Neutrophil (primary cell): ENCODE measurements around the gene CRTC1.

ENCODE experiments used
- H3K27ac ChIP-seq: fragments of 200-600 bp; sonication (generic); 2 replicates; pipeline ENCODE4 v1.5.1; 2016; ENCODE audit warnings: mild to moderate bottlenecking, moderate library complexity
- H3K27me3 ChIP-seq: fragments of 200-600 bp; sonication (generic); 2 replicates; pipeline ENCODE4 v1.6.0; 2016; ENCODE audit warnings: mild to moderate bottlenecking
- H3K36me3 ChIP-seq: fragments of 200-600 bp; sonication (generic); 2 replicates; pipeline ENCODE4 v1.5.1; 2017
- H3K4me1 ChIP-seq, 2 experiments: fragments of 200-600 bp in 1 of 2; sonication (generic) in 1 of 2; 1 replicate in 1 of 2; 2 replicates in 1 of 2; pipeline versions ENCODE4 v1.5.1 to v1.6.1; 2013 to 2016; ENCODE audit warnings: low read depth in 1 of 2, low read length in 1 of 2, mild to moderate bottlenecking in 1 of 2, moderate library complexity in 1 of 2; ENCODE audit not compliant: control insufficient read depth in 1 of 2, insufficient read depth in 1 of 2
- H3K4me3 ChIP-seq, 2 experiments: fragments of 200-600 bp in 1 of 2; sonication (generic) in 1 of 2; 1 replicate in 1 of 2; 2 replicates in 1 of 2; pipeline ENCODE4 v1.5.1; 2013 to 2016; ENCODE audit warnings: low read depth in 1 of 2, low read length in 1 of 2, mild to moderate bottlenecking in 1 of 2, moderate library complexity in 1 of 2
- H3K9me3 ChIP-seq: fragments of 200-600 bp; sonication (generic); 2 replicates; pipeline ENCODE4 v1.5.1; 2016
- TF ChIP-seq, protein P1 (sequence below): fragments of 200-600 bp; sonication (generic); IDR thresholded peaks from 2 replicates; pipeline ENCODE4 v1.5.1; 2016; ENCODE audit warnings: antibody characterized with exemption

Gene CRTC1

DNA sequence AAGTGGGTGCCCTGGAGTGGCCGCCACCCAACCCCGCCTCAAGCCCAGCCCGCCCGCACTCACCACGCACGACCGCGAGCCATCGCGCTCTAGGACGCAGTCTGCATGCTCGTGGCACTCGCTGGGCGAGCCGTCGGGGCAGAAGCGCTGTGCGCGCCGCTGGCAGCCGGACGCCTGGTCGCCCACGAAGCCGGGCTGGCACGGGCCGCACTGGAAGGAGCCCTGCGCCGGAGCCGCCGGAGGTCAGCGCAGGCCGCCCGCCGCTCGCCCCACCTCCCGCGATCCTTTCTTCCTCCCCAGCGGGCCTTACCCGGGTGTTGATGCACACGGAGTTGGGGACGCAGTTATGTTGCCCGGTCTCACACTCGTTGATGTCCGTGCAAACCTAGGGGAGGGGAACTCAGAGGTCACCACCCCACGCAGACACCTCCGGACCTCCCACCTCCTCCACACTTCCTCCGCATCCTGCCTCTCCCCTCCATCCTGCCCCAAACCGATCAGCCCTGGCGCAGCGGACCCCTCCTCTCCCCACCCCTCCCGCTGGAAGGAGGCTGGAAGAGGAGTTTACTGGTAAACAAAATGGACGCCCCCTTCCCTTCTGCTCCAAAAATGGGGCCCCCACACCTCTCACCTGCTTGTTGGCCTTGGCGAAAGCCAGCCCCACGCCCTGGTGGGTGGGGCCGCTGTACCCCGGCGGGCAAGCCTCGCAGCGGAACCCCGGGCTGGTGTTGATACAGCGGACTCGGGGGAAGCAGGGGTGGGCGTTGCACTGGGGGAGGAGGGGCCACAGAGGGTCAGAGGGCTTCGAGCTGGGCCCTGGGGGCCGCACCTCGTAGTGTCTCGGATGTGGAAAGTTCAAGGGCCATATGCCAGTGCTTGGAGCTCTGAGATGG, 105.3 kb downstream of the CRTC1 start:
- peaks cover 100% of the 10 kb centered on the region for H3K27me3 ChIP-seq
- H3K9me3 ChIP-seq: no peaks in the 10 kb centered on the region
- TF ChIP-seq, protein P1, sequence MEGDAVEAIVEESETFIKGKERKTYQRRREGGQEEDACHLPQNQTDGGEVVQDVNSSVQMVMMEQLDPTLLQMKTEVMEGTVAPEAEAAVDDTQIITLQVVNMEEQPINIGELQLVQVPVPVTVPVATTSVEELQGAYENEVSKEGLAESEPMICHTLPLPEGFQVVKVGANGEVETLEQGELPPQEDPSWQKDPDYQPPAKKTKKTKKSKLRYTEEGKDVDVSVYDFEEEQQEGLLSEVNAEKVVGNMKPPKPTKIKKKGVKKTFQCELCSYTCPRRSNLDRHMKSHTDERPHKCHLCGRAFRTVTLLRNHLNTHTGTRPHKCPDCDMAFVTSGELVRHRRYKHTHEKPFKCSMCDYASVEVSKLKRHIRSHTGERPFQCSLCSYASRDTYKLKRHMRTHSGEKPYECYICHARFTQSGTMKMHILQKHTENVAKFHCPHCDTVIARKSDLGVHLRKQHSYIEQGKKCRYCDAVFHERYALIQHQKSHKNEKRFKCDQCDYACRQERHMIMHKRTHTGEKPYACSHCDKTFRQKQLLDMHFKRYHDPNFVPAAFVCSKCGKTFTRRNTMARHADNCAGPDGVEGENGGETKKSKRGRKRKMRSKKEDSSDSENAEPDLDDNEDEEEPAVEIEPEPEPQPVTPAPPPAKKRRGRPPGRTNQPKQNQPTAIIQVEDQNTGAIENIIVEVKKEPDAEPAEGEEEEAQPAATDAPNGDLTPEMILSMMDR: no peak
- peaks cover 8 to 27% of the 10 kb centered on the region in 2 experiments for H3K4me1 ChIP-seq
- H3K36me3 ChIP-seq: no peaks in the 10 kb centered on the region
- no peak overlapping the region for H3K4me3 ChIP-seq
- H3K27ac ChIP-seq: no peak overlapping the region

DNA sequence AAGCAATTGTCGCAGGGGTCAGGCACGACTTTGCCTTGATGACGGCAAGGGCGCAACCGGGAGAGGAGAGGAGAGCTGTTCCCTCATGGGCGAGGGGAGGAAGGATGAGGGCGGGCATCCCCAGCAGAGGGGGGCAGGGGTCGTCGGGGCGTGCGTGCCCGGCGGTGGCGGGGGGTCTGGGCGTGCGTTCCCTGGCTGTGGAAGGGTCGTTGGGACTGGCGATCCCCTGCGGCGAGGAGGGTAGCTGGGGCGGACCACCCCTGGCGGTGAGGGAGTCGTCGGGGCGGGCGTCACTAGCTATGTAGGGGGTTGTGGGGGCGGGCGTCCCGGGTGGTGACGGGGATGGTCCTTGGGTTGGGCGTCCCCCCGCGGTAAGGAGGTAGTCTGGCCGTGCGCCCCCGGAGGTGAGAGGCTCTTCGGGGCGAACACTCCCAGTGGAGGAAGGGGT, 106.0 kb downstream of the CRTC1 start:
- H3K27me3 ChIP-seq: peaks cover 100% of the 10 kb centered on the region
- peaks cover 8 to 27% of the 10 kb centered on the region in 2 experiments for H3K4me1 ChIP-seq
- H3K36me3 ChIP-seq: no peaks in the 10 kb centered on the region
- TF ChIP-seq, protein P1: no peak
- no peak overlapping the region for H3K27ac ChIP-seq
- H3K4me3 ChIP-seq: no peak overlapping the region
- no peaks in the 10 kb centered on the region for H3K9me3 ChIP-seq

DNA sequence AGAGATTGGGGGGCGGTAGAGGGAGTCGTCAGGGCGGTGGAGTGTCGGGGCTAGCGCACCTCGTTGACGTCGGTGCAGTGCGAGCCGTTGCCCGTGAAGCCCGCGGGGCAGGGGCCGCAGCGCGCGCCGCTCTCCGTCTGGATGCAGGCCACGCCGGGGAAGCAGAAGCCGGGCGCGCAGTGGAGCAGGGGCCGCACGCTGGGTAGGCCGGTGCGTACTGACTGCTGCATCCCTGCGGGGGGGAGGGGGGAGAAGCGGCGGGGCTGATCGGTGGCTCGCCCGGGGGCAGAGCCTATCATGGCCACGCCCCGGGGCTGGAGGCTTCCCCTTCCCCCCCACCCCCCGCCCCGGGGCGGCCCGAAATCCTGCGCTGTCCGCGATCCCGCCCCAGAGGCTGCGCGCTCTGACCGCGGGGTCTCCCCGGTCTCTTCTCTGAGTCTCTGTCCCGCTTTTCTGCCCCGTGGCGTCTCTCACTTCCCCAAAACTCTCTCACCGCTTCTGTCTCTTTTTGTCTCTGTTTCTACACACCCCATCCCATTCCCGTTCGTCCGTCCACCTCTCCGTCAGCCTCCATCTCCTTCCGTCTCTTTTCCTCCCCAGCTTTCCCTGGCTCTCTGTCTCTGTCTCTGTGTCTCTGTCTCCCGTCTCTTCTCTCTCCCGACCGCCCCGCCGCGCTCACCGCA, 106.5 kb downstream of the CRTC1 start:
- Histone ChIP-seq H3K27ac (no peak overlapping the region), H3K4me1 (peaks cover 8 to 26% of the 10 kb centered on the region in 2 experiments), H3K4me3 (peak overlapping the region in 1 of 2 experiments; percentile 7), H3K27me3 (peaks cover 100% of the 10 kb centered on the region), H3K36me3 (no peaks in the 10 kb centered on the region), H3K9me3 (no peaks in the 10 kb centered on the region)
- TF ChIP-seq, protein P1: no peak

DNA sequence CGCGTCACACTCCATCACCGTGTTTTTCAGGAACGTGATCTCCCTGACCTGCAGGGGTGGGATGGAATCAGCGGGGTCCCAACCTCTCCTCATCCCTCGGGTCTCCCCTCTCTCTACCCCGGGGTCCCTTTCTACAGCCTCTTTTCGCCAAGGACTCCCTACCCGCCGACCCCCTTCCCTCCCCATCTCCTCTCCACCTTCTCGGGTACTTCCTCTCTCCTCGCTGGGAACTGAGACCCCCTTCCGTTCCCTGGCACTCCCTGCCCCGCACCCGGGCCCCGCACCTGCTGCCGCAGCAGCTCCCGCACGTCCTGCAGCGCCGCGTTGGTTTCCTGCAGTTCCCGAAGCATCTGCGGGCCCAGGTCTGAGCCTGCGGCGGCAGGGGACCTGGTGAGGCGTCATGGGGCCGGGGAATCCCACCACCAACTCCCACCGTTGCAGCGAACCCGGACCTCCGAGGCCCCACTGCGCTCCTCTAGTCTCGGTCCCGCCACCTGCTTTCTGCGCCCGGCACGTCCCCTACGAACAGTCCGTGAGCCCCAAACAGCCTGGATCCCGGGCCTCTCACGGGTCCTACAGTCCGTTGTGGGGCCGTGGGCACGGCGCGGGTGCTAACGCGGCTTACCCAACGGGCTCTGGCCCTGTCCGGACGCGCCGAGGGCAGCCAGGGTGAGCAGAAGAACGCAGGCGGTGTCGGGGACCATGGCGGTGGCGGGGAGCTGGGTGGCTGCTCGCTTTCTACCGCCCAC, 107.3 kb downstream of the CRTC1 start, which contains the start of gene COMP:
TSS of gene COMP (minus strand) at position 740 of the 749 bp plus-strand sequence. CDS start at position 704, 36 bp downstream.
- Histone ChIP-seq H3K27me3 (peaks cover 100% of the 10 kb centered on the region), H3K9me3 (no peaks in the 10 kb centered on the region), H3K36me3 (no peaks in the 10 kb centered on the region), H3K4me3 (peak within 1 kb of the TSS in 1 of 2 experiments; percentile 7), H3K4me1 (peaks cover 6 to 21% of the 10 kb centered on the region in 2 experiments), H3K27ac (no peak within 1 kb of the TSS)
- TF ChIP-seq, protein P1: no peak

DNA sequence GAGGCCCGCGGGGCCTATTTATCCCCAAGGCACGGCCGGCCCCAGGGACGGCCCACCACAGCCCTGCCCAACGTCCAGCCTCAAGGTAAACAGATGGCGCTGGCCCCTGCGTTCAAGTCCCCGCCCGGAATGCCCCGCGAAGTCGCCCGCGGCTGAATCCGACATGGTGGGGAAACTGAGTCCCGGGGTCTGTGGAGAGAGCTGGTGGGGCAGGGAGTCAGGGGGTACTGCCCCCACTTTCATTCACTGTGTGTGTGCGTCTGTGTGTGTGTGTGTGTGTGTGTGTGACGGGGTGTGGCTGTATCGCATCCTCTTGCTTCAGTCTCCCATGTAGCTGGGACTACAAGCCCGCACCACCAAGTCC, 107.8 kb downstream of the CRTC1 start:
- TF ChIP-seq, protein P1: no peak
- no peak overlapping the region for H3K4me3 ChIP-seq
- peaks cover 100% of the 10 kb centered on the region for H3K27me3 ChIP-seq

More for the DNA sequence above, 107.8 kb downstream of the CRTC1 start:
- Histone ChIP-seq H3K9me3 (no peaks in the 10 kb centered on the region), H3K27ac (no peak overlapping the region), H3K4me1 (peaks cover 6 to 21% of the 10 kb centered on the region in 2 experiments), H3K36me3 (no peaks in the 10 kb centered on the region)
